Measurements from ENCODE around the gene BEST3.
A peak's percentile ranks its signal among the peaks of the same experiment; 100 is the strongest.

Gene BEST3

DNA sequence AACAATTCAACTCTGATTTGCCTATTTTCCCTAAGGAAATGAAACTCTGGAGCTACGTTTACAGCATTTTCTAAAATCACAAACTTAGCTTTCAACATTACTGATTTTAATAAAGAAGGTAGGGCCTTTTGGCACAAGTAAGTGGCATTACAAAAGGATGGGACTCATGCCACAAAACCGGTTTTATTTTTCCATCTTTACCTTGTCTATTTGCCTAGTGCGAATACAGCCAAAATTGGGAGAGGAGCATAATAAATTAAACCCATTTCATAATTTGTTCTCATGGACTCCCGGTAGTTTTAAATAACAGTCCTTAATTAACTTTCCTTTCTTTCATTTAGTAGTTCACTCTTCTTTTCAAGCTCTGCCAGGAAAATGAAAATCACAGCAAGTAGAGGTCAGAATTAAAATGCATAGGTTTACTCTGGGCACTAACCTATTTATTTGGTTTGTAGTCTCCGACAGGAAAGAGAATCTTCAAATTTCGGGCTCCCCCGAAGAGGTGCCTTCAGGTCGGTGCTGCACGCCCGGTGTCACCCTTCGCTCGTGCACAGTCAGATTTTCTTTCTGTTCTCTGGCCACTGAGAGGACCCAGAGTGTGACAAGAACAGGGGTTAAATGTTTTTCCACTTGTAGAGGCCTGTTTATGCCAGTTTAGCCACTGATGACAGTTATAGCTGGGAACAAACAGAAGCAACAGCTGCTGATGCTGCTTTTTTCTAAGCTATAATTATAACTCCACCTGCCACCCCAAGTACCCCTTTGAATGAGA is at the start of gene BEST3:
Gene BEST3, minus strand, starts transcription at position 535 of the 772 bp plus-strand sequence. CDS start 1,505 bp downstream, outside the sequence.
- in situ Hi-C loops (cut with MboI; ENCODE audit: low sequenced_read_pairs), result no loop called here
- H3K36me3 ChIP-seq (replicated peaks), result no peaks in the 10 kb centered on the region
- H3K4me3 ChIP-seq, result no peak within 1 kb of the TSS
- no peaks in the 10 kb centered on the region; the same call in 1 of the 2 replicates for H3K27me3 ChIP-seq (ENCODE audit: low read depth)
- DNase-seq (ENCODE audit: low spot score in 2 of 2), result no peak
- no peaks in the 10 kb centered on the region for H3K9me3 ChIP-seq
- no peaks in the 10 kb centered on the region for H3K4me1 ChIP-seq

DNA sequence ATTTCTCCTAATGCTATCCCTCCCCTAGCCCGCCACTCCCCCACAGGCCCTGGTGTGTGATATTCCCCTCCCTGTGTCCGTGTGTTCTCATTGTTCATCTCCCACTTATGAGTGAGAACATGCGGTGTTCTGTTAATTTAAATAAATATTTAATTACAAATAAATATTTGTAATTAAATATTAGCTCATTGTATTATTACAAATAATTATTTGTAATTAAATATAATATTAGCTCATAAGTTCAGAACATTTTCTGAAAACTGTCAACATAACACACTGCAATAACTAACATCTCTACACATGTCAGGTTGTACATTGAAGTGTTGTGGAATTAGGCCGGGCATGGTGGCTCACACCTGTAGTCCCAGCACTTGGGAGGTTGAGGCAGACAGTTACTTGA is 45.0 kb upstream of the BEST3 start:
- H3K4me3 ChIP-seq, result no peak overlapping the region
- H3K9me3 ChIP-seq, result peaks cover 2% of the 10 kb centered on the region; the same call in 1 of the 2 replicates
- H3K27me3 ChIP-seq (ENCODE audit: low read depth), result no peaks in the 10 kb centered on the region
- H3K36me3 ChIP-seq (replicated peaks), result no peaks in the 10 kb centered on the region
- no peak for DNase-seq (ENCODE audit: low spot score in 2 of 2)
- peaks cover 10% of the 10 kb centered on the region for H3K4me1 ChIP-seq
- in situ Hi-C loops (cut with MboI; ENCODE audit: low sequenced_read_pairs), result no loop called here

DNA sequence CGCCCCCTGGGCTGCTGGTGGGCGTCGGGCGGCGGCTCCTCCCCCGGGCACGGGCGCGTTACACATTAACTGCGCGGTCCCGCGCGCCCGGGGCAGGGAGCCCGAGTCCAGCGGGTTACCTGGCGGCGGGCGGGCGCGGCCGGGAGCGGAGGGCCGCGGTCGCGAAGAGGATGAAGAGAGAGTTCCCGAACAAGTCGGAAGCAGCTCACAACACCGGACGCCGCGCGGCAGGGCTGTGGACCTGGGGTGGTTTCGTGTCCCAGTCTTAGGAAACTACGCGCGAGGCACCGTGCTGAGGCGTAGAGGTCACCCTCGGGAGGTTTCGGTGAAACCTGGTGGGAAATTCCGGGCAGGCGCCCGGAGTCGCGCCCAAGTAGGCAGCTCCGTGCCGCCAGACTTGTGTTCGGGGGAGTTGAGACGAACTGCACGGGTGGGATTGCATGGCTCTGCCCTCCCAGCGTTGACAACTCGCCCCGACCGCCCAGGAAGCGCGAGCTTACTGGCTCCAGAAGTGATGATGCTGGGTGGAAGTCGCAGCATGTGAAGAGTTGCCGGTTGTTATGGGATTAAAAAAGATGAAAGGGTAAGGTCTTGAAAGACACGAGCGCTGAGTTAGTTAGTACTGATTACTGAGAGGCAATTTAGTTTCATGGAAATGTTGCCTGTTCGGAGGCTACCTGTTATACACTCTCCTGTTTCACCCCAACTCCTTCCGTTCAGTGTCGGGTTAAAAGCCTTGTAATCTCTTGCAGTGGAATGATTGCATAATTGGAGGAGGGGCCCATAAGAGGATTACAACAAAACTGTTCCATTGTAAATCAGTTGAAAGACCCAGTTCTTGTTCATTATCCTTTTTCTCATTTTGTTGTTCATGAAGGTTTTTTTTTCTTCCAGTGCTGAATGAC is 40.4 kb upstream of the BEST3 start:
- in situ Hi-C loops (cut with MboI; ENCODE audit: low sequenced_read_pairs), result no loop called here
- DNase-seq (ENCODE audit: low spot score in 2 of 2), result peak; percentile 70 to 93
- peaks cover 7% of the 10 kb centered on the region for H3K27me3 ChIP-seq (ENCODE audit: low read depth)
- H3K9me3 ChIP-seq, result no peaks in the 10 kb centered on the region
- H3K4me3 ChIP-seq, result peak overlapping the region; percentile 61
- no peaks in the 10 kb centered on the region for H3K36me3 ChIP-seq (replicated peaks)
- peaks cover 13% of the 10 kb centered on the region for H3K4me1 ChIP-seq

DNA sequence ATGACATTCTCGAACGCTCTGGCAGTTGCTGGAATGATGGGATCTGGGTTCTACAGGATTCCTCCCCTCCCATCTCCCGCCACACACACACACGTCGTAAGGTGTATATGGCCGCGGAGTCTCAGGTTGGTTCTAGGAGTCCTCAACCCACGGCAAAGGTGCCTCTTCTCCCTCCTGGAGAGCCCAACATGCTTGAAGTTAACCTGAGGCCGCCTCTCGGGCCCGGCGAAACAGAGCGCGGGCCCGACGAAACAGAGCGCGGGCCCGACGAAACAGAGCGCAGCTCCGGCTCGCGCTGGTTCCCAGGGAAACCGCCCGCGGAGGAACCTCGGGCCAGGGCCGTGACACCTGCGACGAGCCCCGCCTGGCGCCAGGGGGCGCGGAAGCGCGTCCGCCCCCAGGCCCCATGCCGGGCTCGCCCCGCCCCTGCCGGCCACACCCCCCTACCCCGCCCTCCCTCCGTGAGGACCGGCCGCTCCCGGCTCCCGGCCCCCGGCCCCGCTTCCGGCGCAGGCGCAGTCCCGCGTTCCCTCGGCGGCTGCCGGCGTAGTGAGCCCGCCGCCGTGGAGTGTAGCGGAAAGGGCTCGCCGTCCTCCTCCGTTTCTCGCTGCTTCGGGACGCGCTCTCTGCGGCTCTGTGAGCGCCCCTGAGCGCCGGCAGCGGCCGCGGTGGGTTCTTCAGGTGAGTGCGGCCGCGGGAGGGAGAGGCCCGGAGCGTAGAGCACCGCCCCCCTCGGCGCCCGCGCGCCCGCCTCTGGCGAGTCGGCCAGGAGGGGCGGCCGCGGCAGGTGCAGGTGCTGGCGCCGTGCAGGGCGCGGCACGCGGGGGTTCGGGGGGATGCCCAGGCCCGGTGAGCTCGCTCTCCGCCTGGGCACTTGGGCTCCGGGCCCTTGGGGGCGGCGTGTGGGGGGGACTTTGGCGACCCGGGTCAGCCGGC is 39.5 kb upstream of the BEST3 start, which contains the start of gene RAB3IP:
Gene RAB3IP, plus strand, starts transcription at position 510 of the 936 bp plus-strand sequence. CDS start 16,549 bp downstream, outside the sequence.
- Histone ChIP-seq H3K36me3 (replicated peaks) (no peaks in the 10 kb centered on the region), H3K9me3 (no peaks in the 10 kb centered on the region), H3K4me3 (peak within 1 kb of the TSS; percentile 61), H3K4me1 (peaks cover 13% of the 10 kb centered on the region), H3K27me3 (ENCODE audit: low read depth) (peaks cover 12% of the 10 kb centered on the region)
- in situ Hi-C loops (cut with MboI; ENCODE audit: low sequenced_read_pairs), result no loop called here
- DNase-seq (ENCODE audit: low spot score in 2 of 2), result peak; percentile 71 to 94

DNA sequence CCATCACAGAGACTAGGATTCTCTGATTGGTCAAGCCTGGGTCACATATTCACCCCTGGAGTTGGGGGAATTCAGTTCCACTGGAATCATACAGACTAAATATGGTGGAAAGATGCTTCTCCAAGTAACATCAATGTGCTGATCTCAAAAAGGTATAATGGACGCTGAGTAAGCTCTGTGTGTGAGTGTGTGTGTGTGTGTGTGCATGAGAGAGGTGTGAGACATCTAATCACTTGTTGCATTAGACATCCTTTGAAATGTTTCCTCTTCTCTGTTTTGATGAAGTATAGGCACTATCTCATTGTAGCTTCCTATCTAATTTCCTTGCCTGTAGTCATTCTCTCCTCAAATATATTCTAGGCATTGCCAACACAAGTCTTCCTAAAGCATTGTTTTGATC is 34.5 kb upstream of the BEST3 start:
- Histone ChIP-seq H3K4me1 (peaks cover 3% of the 10 kb centered on the region; the same call in 1 of the 2 replicates), H3K4me3 (no peak overlapping the region), H3K9me3 (no peaks in the 10 kb centered on the region), H3K36me3 (replicated peaks) (no peaks in the 10 kb centered on the region), H3K27me3 (ENCODE audit: low read depth) (peaks cover 17% of the 10 kb centered on the region)
- DNase-seq (ENCODE audit: low spot score in 2 of 2), result no peak
- in situ Hi-C loops (cut with MboI; ENCODE audit: low sequenced_read_pairs), result no loop called here

DNA sequence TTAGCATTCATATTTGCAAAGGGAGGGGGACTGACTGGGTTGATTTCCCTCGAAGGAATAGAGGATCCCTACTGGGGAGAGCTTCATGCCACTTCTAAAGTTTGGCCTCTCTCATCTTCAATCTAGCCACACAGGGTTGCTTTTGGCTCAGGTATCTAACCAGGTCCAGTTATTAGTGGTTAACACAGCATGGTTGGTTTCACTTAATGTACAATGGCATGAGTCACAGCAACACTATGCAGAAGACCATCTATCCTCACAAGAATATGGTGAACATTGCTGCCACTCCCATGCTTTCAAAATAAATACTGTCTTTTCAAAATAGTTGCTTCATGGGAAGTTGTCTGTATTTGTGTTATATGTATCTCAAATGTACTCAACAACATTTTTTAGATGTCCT is 33.0 kb upstream of the BEST3 start:
- H3K4me3 ChIP-seq, result no peak overlapping the region
- no peaks in the 10 kb centered on the region for H3K4me1 ChIP-seq
- DNase-seq (ENCODE audit: low spot score in 2 of 2), result no peak
- in situ Hi-C loops (cut with MboI; ENCODE audit: low sequenced_read_pairs), result no loop called here
- no peaks in the 10 kb centered on the region for H3K36me3 ChIP-seq (replicated peaks)
- H3K9me3 ChIP-seq, result no peaks in the 10 kb centered on the region
- H3K27me3 ChIP-seq (ENCODE audit: low read depth), result peaks cover 17% of the 10 kb centered on the region

DNA sequence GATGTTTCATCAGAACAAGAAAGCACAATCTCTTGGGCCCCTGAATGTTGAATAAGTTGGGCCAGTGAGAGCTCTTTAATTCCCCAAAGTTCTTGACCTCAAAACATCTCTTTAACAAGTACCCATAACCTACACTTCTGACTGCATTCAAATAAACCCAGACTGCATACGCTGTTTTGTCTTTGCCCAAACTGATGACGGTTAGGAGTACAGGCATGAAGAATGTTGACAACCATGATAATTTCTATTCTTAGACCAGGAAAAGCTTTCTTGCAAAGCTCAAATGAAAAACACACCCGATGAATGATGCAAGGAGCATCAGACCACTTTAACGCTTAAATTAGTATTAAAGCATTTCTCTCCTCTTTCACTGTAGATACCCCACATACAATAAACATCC is 27.8 kb upstream of the BEST3 start:
- no peak for DNase-seq (ENCODE audit: low spot score in 2 of 2)
- Histone ChIP-seq H3K4me1 (no peaks in the 10 kb centered on the region), H3K36me3 (replicated peaks) (no peaks in the 10 kb centered on the region), H3K4me3 (no peak overlapping the region), H3K27me3 (ENCODE audit: low read depth) (0 out of 2 replicates have a peak, but pooled peaks cover 4% of the 10 kb centered on the region), H3K9me3 (no peaks in the 10 kb centered on the region)
- in situ Hi-C loops (cut with MboI; ENCODE audit: low sequenced_read_pairs), result no loop called here

DNA sequence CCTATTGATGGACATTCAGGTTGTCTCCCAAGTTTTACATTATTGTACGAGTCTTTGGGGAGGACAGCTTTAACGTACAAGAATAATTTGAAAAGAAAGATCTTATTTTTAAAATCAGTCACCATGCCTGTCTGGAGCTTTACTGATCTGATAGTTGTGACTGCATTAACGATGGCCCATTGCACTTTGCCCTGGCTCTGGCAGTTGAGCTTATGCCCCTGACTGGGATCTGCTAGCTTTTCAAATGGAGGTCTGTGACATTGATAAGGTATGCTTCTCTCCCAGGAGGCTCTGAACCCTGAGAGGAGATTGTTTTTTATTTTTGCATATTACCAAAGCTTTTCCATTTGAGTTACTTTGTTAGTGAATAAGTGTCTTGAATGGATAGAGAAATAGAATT is 21.6 kb upstream of the BEST3 start:
- in situ Hi-C loops (cut with MboI; ENCODE audit: low sequenced_read_pairs), result no loop called here
- H3K4me1 ChIP-seq, result no peaks in the 10 kb centered on the region

DNA sequence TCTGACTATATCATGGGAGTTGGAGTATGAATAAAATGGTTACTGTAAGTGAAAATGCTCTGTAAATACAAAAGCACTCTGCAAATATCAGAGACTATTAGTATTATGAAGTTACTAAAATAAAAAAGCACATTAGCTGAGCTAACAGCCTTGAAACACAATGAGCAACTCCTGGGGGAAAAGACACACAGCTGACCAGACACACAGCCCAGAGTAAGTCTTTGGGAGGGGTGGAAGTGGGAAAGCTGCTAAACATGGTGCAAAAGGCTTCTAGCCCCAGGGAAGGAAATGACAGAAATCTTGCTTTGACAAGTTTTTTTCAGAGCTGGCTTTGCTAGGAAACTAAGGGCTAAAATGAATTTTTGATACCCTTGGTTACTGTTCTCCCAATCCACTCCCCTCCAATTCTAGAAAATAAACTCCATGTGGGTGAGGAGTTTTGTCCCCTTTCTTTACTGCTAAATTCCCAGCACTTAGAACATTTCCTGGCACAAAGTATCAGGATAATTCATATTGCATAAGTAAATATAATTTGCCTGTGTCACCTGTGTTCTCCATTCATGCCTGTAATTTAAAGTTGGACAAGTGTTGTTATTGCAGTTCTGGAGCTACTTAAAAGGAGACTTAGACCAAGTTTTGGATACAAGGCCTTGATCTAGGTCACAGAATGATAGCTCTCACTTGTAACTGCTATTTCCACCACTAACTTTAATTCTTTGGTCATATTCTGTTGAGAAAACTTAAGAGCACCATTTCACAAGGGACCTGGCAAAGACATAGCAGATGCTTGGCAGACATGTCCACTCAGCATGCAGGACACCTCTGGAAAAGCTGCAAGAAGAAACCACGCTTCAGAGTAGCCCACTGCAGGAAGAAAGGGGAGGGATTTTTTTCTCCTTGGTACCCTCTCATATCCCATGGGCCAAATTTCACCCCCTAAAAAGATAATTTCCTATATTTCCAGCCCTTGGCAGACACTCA is 20.5 kb upstream of the BEST3 start:
- Histone ChIP-seq H3K4me1 (no peaks in the 10 kb centered on the region), H3K36me3 (replicated peaks) (no peaks in the 10 kb centered on the region), H3K9me3 (no peaks in the 10 kb centered on the region), H3K27me3 (ENCODE audit: low read depth) (peaks cover 8% of the 10 kb centered on the region; the same call in 1 of the 2 replicates), H3K4me3 (no peak overlapping the region)
- DNase-seq (ENCODE audit: low spot score in 2 of 2), result no peak
- in situ Hi-C loops (cut with MboI; ENCODE audit: low sequenced_read_pairs), result no loop called here

More for the DNA sequence above, 21.6 kb upstream of the BEST3 start:
- H3K27me3 ChIP-seq (ENCODE audit: low read depth), result peaks cover 6% of the 10 kb centered on the region; the same call in 1 of the 2 replicates
- H3K36me3 ChIP-seq (replicated peaks), result no peaks in the 10 kb centered on the region
- DNase-seq (ENCODE audit: low spot score in 2 of 2), result no peak
- no peaks in the 10 kb centered on the region for H3K9me3 ChIP-seq
- no peak overlapping the region for H3K4me3 ChIP-seq

DNA sequence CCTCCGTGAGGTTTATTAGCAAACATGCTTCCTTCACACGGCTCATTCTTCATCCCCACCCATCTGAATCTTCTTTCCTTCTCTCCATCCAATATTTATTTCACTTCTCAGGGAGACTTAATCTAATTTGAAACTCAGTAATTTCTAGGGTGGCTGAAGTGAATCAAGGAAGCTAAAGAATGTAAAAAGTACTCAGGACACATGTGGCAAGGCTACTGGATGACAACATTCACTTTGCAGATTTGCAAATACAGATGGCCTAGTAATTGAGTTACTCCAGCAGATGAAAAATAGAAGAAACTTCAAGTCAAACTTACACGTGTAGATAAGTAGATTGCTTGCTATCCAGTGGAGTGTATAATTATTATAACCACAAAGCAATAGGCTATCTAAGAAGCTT is 15.4 kb upstream of the BEST3 start:
- H3K4me3 ChIP-seq, result no peak overlapping the region
- 0 out of 2 replicates have a peak, but pooled peaks cover 4% of the 10 kb centered on the region for H3K27me3 ChIP-seq (ENCODE audit: low read depth)
- no peak for DNase-seq (ENCODE audit: low spot score in 2 of 2)
- no peaks in the 10 kb centered on the region for H3K9me3 ChIP-seq
- no peaks in the 10 kb centered on the region for H3K36me3 ChIP-seq (replicated peaks)
- no peaks in the 10 kb centered on the region for H3K4me1 ChIP-seq
- in situ Hi-C loops (cut with MboI; ENCODE audit: low sequenced_read_pairs), result no loop called here

DNA sequence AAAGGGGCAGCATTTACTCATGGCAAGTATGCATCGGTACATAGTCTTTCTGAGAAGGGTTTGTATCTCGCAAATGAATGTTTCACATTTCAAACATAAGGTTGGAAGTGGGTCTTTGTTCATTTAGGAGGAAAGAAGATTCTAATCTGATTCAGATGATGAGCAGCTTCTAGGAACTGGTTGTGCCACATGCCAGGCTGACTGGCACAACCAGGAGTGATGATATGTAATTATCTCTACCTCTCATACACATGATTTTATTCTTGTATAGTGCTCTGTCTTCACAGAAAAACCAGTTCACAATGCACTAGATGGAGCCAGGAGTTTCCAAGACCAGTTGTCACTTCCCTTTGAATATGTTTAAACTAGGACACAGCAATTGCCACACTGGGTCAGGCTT is 13.7 kb upstream of the BEST3 start:
- no peak for DNase-seq (ENCODE audit: low spot score in 2 of 2)
- in situ Hi-C loops (cut with MboI; ENCODE audit: low sequenced_read_pairs), result no loop called here
- H3K4me3 ChIP-seq, result no peak overlapping the region
- H3K27me3 ChIP-seq (ENCODE audit: low read depth), result 0 out of 2 replicates have a peak, but pooled peaks cover 4% of the 10 kb centered on the region
- no peaks in the 10 kb centered on the region for H3K36me3 ChIP-seq (replicated peaks)
- no peaks in the 10 kb centered on the region for H3K4me1 ChIP-seq
- H3K9me3 ChIP-seq, result no peaks in the 10 kb centered on the region

DNA sequence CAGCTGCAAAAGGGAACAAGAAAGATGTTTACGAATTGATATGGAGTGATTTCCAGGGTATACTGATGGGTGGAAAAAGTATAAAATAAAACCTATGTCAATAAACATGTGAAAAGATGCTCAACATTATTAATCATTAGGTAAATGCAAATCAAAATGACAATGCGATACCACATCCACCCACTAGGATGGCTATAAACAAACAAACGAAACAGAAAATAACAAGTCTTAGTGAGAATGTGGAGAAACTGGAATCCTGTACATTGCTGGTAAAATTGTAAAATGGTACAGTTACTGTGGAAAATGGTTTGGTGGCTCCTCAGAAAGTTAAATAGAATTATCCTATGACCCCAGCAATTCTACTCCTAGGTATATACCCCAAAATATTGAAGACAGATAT is 9.5 kb upstream of the BEST3 start:
- DNase-seq (ENCODE audit: low spot score in 2 of 2), result no peak
- Histone ChIP-seq H3K9me3 (no peaks in the 10 kb centered on the region), H3K4me3 (no peak overlapping the region), H3K4me1 (no peaks in the 10 kb centered on the region), H3K36me3 (replicated peaks) (no peaks in the 10 kb centered on the region), H3K27me3 (ENCODE audit: low read depth) (peaks cover 4% of the 10 kb centered on the region)
- in situ Hi-C loops (cut with MboI; ENCODE audit: low sequenced_read_pairs), result no loop called here

Data from HAP-1 (cell line).